ENCODE results near the gene EPGN. TPM values are rescaled to one million over a fixed set of nuclear protein-coding genes. Genes with fewer than 3 reads are reported as not detected.
A peak's percentile ranks its signal among the peaks of the same experiment; 100 is the strongest.

The EPGN gene, protein sequence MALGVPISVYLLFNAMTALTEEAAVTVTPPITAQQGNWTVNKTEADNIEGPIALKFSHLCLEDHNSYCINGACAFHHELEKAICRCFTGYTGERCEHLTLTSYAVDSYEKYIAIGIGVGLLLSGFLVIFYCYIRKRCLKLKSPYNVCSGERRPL
- total RNA-seq (2014; rRNA removed; shearing (Covaris generic)), result 0.18 TPM in 1 of 2 replicates, not detected in the other

DNA sequence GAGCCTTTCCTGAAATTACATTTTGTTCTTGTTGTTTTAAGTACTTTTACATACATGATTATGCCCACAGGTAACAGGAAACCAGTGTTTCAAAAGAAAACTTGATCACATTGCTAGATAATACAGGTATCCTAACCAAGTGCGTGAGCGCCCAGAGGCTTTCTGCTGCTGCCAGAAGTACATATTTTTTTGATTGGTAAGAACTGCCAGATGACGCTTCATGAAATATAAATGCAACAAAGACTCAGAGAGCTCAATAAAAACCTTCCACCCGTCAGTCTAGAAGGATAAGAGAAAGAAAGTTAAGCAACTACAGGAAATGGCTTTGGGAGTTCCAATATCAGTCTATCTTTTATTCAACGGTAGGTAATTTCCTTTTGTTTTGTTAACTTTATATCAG, at the start of gene EPGN:
TSS of gene EPGN (plus strand) at position 256 of the 400 bp plus-strand sequence. CDS start at position 320, 64 bp downstream.
- no peaks in the 10 kb centered on the region for H3K4me1 ChIP-seq (replicated peaks)
- no peak within 1 kb of the TSS for H3K4me3 ChIP-seq
- no peaks in the 10 kb centered on the region for H3K9me3 ChIP-seq (replicated peaks)
- no peak within 1 kb of the TSS for H3K27ac ChIP-seq
- H3K27me3 ChIP-seq (replicated peaks), result 0 out of 2 replicates have a peak, but pooled peaks cover 2% of the 10 kb centered on the region
- DNase-seq (ENCODE audit: low read depth in 1 of 2, low spot score in 2 of 2), result no peak
- H3K36me3 ChIP-seq, result no peaks in the 10 kb centered on the region

DNA sequence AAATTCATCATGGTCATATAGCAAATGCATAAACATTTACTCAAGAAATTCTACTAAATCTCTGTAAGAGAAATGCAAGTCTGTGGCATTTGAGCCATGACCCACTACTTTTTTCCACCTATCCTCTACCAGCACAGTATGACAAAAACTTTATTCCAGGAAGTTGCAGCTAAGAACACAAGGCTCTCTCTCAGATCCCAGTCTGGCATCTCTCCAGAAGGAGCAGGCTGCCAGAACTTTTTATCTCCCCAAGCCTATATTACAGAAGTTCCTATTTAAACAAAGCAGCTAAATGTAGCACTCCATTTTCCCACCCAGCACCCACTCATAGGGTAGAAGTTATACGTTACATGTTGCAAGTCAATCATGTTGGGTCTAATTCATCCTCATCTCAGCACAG, 49.3 kb upstream of the EPGN start:
- H3K36me3 ChIP-seq, result no peaks in the 10 kb centered on the region
- no peak overlapping the region for H3K27ac ChIP-seq
- no peak overlapping the region for H3K4me3 ChIP-seq
- no peaks in the 10 kb centered on the region for H3K27me3 ChIP-seq (replicated peaks)
- no peak for DNase-seq (ENCODE audit: low read depth in 1 of 2, low spot score in 2 of 2)
- H3K4me1 ChIP-seq (replicated peaks), result no peaks in the 10 kb centered on the region
- H3K9me3 ChIP-seq (replicated peaks), result no peaks in the 10 kb centered on the region

DNA sequence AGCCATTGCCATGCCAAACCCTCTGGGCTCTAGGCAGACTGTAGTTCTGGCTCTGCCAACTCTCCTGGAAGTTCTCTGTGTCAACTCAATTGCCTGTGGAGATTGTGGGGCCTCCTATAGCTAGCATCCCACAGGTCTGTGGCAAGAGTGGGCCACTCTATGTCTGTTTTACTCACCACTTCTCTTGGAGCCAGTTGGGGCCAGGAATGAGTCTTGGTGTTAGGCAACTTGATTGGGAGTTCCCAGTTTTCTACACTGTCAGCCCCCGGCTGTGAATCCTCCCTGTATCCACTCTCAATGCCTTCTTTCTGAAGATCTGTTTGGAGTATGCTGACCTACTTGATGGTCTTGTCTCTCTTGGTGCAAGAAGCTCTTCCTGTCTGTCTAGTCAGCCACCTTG, 48.2 kb upstream of the EPGN start:
- H3K4me1 ChIP-seq (replicated peaks), result no peaks in the 10 kb centered on the region
- DNase-seq (ENCODE audit: low read depth in 1 of 2, low spot score in 2 of 2), result no peak

DNA sequence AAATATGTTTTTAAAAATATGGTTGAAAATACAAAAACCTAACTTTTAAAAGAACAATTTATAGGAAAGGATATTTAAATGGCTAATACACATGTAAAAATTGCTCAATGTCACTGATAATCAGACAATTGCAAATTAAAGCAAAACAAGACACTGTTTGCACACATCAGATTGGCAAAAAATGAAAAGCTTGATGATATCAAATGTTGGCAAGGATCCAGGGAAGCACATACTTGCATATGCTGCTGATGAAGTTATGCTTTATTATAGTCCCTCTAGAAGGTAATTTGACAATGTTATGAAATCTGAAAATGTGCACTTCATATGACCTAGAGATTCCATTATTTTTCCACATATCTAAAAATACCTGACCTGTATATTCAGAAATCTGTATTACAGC, 45.7 kb upstream of the EPGN start:
- Histone ChIP-seq H3K27me3 (replicated peaks) (no peaks in the 10 kb centered on the region), H3K4me3 (no peak overlapping the region), H3K36me3 (no peaks in the 10 kb centered on the region), H3K9me3 (replicated peaks) (no peaks in the 10 kb centered on the region), H3K4me1 (replicated peaks) (peaks cover under 1% of the 10 kb centered on the region), H3K27ac (no peak overlapping the region)
- DNase-seq (ENCODE audit: low read depth in 1 of 2, low spot score in 2 of 2), result no peak

More for the DNA sequence above, 48.2 kb upstream of the EPGN start:
- H3K27me3 ChIP-seq (replicated peaks), result no peaks in the 10 kb centered on the region
- H3K9me3 ChIP-seq (replicated peaks), result no peaks in the 10 kb centered on the region
- H3K4me3 ChIP-seq, result no peak overlapping the region
- H3K36me3 ChIP-seq, result no peaks in the 10 kb centered on the region
- H3K27ac ChIP-seq, result no peak overlapping the region

DNA sequence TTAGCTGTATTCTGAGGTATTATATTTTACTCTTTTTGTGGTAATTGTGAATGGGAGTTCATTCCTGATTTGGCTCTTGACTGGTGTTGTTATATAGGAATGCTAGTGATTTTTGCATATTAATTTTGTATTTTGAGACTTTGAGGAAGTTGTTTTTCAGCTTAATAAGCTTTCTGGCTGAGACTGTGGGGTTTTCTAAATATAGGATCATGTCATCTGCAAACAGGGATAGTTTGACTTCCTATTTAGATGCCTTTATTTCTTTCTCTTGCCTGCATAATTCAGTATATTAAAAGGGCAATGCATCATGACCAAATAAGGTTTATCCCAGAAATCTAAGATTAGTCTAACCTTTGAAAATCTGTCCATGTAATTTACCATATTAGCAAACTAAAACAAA, 44.7 kb upstream of the EPGN start:
- Histone ChIP-seq H3K27ac (no peak overlapping the region), H3K36me3 (no peaks in the 10 kb centered on the region), H3K4me1 (replicated peaks) (peaks cover 11% of the 10 kb centered on the region), H3K9me3 (replicated peaks) (no peaks in the 10 kb centered on the region), H3K4me3 (no peak overlapping the region), H3K27me3 (replicated peaks) (no peaks in the 10 kb centered on the region)
- no peak for DNase-seq (ENCODE audit: low read depth in 1 of 2, low spot score in 2 of 2)

DNA sequence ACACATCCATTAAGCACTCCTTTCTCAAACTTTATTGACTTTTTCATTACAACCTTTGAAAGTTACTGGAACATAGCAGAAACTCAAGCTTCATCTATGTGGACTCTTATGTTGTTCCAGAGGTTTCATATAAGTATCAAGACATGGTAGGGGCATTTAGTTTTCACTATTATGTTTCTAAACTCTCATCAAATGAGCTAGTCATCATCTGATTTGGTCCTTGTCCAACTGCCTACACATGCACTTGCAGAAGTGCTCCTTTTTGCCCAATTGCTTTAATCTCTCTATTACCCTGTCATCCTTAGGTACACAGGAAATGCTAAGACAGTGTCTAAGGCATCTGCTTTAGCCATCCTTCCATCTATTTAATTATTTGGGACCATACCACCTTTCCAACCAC, 42.2 kb upstream of the EPGN start:
- Histone ChIP-seq H3K27ac (no peak overlapping the region), H3K36me3 (no peaks in the 10 kb centered on the region), H3K27me3 (replicated peaks) (no peaks in the 10 kb centered on the region), H3K9me3 (replicated peaks) (no peaks in the 10 kb centered on the region), H3K4me3 (no peak overlapping the region), H3K4me1 (replicated peaks) (peaks cover 14% of the 10 kb centered on the region)
- no peak for DNase-seq (ENCODE audit: low read depth in 1 of 2, low spot score in 2 of 2)

DNA sequence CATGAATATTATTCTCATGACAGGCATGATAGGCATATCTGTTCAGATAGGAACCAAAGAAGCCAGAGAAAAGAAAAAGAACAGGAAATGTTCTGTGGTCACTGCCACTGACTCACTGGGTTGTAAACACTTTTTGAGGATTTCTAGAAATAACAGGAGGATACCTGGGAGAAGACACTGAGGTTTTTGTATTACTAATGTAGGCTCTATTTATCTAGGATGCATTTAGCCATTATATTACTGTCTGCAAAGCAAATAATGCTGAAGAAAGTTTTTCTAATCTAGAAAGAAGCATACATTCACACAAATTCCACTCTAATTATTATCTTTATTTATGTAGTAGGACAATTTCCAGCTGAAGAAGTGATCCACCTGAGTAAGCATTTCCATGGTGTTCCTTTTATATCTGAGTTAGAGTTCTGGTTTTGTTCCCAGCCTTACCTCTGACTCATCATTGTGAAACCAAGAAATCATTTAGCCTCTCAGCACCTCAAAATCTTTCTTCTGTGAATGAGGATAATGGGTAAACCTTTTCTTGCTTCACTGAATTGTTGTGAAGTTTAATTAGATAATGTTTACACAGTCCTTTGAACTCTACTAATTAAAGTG, 40.2 kb upstream of the EPGN start:
- H3K36me3 ChIP-seq, result no peaks in the 10 kb centered on the region
- H3K4me3 ChIP-seq, result no peak overlapping the region
- H3K9me3 ChIP-seq (replicated peaks), result no peaks in the 10 kb centered on the region
- no peak overlapping the region for H3K27ac ChIP-seq
- DNase-seq (ENCODE audit: low read depth in 1 of 2, low spot score in 2 of 2), result peak in 1 of 2 experiments; percentile 34
- H3K4me1 ChIP-seq (replicated peaks), result peaks cover 14% of the 10 kb centered on the region
- no peaks in the 10 kb centered on the region for H3K27me3 ChIP-seq (replicated peaks)

DNA sequence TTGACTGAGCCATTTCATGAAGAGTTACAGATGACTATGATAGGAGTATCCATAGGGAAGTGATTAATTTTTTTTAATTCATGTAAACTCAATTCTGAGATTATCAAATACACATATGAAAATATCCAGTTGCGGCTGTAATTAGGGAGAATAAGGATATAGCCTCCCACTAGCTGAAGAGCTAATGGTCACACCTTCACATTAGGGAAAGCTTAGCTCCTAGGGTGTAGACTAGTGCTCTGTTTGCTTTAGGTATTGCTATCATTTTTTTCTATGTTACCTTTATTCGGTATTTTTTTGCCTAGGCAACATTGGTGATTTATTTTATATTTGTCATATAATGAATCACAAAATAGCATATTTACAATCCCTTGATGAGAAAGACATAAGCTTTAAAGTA, 39.6 kb upstream of the EPGN start:
- no peak overlapping the region for H3K4me3 ChIP-seq
- H3K36me3 ChIP-seq, result no peaks in the 10 kb centered on the region
- peaks cover 14% of the 10 kb centered on the region for H3K4me1 ChIP-seq (replicated peaks)
- no peak for DNase-seq (ENCODE audit: low read depth in 1 of 2, low spot score in 2 of 2)
- no peaks in the 10 kb centered on the region for H3K27me3 ChIP-seq (replicated peaks)
- no peak overlapping the region for H3K27ac ChIP-seq
- no peaks in the 10 kb centered on the region for H3K9me3 ChIP-seq (replicated peaks)

DNA sequence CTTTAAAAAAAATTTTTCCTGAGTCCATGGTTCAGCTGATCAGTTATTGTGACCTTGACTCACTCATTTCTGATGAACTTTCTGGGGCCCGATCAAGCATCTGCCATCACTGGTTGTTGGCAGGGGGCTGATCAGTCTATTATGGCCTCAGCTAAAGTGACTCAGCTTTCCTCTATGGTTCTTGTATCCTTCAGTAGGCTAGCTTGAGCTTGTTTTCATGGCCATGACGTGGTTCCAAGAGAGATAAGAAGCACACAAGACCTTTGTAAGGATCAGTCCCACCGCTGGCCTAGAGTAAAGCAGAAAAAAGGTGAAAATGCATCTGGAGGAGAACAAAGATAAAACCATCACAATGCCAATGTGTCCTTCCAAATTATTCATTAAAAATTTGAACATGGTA, 29.8 kb upstream of the EPGN start:
- Histone ChIP-seq H3K27me3 (replicated peaks) (no peaks in the 10 kb centered on the region), H3K27ac (no peak overlapping the region), H3K36me3 (no peaks in the 10 kb centered on the region), H3K4me1 (replicated peaks) (peaks cover 6% of the 10 kb centered on the region), H3K4me3 (no peak overlapping the region), H3K9me3 (replicated peaks) (no peaks in the 10 kb centered on the region)
- DNase-seq (ENCODE audit: low read depth in 1 of 2, low spot score in 2 of 2), result no peak

DNA sequence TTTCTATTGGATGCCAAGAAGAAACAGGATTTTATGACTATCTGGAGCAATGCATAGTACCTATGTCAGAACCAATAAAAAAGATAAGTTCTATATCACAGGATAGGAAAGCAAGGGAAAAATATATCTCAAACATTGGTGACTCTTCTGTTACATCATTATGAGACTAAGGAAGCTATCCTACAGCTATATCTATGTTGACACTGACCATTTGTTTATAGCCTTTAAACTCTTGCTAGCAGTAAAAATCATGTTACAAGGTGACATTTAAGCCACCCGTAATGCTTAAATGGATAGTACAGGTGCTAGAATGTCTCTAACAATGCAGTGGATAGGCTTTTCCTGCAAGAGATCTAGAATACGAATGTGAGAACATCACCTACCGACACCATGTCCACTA, 28.6 kb upstream of the EPGN start:
- Histone ChIP-seq H3K9me3 (replicated peaks) (no peaks in the 10 kb centered on the region), H3K4me3 (no peak overlapping the region), H3K27me3 (replicated peaks) (no peaks in the 10 kb centered on the region), H3K27ac (no peak overlapping the region), H3K36me3 (no peaks in the 10 kb centered on the region), H3K4me1 (replicated peaks) (peaks cover 14% of the 10 kb centered on the region)
- DNase-seq (ENCODE audit: low read depth in 1 of 2, low spot score in 2 of 2), result no peak

DNA sequence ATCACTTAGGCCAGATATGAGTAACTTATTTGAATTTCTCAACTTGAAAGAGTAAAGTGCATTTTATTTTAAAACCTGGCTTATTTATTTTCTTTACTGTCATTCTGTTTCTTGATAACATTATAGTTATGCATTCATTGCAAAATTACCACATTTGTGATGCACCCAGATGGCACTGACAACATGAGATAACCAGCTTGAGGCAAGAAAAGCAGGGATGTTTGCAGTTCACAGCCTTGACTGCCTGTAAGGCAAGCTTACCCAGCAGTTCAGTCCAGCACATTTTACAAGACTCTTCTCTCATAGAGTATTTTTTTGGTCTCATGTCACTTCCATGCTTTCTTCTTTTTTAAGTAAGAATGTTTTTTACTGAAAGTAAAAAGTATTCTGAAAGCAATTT, 25.3 kb upstream of the EPGN start:
- Histone ChIP-seq H3K27ac (no peak overlapping the region), H3K9me3 (replicated peaks) (no peaks in the 10 kb centered on the region), H3K36me3 (no peaks in the 10 kb centered on the region), H3K27me3 (replicated peaks) (no peaks in the 10 kb centered on the region), H3K4me3 (no peak overlapping the region), H3K4me1 (replicated peaks) (peaks cover 14% of the 10 kb centered on the region)
- no peak for DNase-seq (ENCODE audit: low read depth in 1 of 2, low spot score in 2 of 2)

DNA sequence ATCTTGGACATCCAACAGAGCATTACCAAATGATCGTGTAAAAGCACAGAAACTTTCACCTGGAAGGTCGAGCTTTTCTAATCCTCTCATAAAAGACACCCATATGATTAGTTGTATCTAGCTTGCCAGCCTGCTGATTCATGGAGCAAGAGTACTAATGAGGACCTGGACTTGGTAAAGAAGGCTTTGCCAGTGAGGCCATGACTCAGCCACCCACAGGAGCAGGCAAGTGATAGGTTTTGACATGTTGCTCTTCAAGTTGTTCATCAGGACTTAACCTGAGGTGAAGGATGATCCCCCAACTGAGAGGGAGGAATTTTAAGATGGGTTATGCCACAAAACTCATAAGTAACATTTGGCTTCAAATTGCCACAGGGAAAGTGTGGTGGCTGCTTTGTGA, 24.7 kb upstream of the EPGN start:
- Histone ChIP-seq H3K36me3 (no peaks in the 10 kb centered on the region), H3K4me3 (no peak overlapping the region), H3K4me1 (replicated peaks) (peaks cover 14% of the 10 kb centered on the region), H3K9me3 (replicated peaks) (no peaks in the 10 kb centered on the region), H3K27me3 (replicated peaks) (no peaks in the 10 kb centered on the region), H3K27ac (peak overlapping the region; percentile 23)
- peak in 1 of 2 experiments; percentile 45 for DNase-seq (ENCODE audit: low read depth in 1 of 2, low spot score in 2 of 2)

DNA sequence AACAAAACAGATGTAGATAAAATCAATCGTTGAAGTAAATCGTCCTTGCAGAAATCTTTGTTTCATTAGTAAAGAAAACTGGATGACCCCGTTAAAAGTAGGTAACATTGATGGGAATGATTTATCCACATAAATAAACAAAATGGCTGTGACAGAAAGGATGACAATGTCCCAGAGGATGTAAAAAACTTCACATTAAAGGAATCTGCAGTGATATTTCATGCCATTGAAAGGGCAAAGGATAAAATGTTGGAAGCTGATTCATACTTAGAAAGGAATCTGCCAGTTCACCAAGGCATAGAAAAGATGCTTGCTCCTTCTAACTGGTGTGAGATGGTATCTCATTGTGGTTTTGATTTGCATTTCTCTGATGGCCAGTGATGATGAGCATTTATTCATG, 24.2 kb upstream of the EPGN start:
- peak in 1 of 2 experiments; percentile 69 for DNase-seq (ENCODE audit: low read depth in 1 of 2, low spot score in 2 of 2)
- no peaks in the 10 kb centered on the region for H3K36me3 ChIP-seq
- no peaks in the 10 kb centered on the region for H3K27me3 ChIP-seq (replicated peaks)
- H3K27ac ChIP-seq, result peak overlapping the region; percentile 23
- H3K9me3 ChIP-seq (replicated peaks), result no peaks in the 10 kb centered on the region
- peaks cover 14% of the 10 kb centered on the region for H3K4me1 ChIP-seq (replicated peaks)
- no peak overlapping the region for H3K4me3 ChIP-seq

DNA sequence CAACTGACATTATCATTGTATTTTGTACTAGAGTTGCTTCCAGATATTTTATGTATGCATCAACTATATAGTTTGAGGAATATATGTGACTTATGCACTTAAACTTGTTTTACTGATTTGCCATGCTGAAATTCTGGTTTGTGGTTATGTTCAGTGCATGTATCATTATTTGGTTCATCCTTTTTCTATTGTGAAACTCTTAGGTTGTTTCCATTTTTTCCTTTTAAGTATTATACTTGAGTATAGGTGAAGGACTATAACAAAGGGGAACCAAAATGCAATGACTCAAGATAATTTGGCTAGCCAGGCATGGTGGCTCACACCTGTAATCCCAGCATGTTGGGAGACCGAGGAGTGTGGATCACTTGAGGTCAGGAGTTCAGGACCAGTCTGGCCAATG, 21.1 kb upstream of the EPGN start:
- no peak overlapping the region for H3K4me3 ChIP-seq
- H3K36me3 ChIP-seq, result no peaks in the 10 kb centered on the region
- DNase-seq (ENCODE audit: low read depth in 1 of 2, low spot score in 2 of 2), result no peak
- H3K27ac ChIP-seq, result no peak overlapping the region
- peaks cover 18% of the 10 kb centered on the region for H3K4me1 ChIP-seq (replicated peaks)
- no peaks in the 10 kb centered on the region for H3K27me3 ChIP-seq (replicated peaks)
- no peaks in the 10 kb centered on the region for H3K9me3 ChIP-seq (replicated peaks)

DNA sequence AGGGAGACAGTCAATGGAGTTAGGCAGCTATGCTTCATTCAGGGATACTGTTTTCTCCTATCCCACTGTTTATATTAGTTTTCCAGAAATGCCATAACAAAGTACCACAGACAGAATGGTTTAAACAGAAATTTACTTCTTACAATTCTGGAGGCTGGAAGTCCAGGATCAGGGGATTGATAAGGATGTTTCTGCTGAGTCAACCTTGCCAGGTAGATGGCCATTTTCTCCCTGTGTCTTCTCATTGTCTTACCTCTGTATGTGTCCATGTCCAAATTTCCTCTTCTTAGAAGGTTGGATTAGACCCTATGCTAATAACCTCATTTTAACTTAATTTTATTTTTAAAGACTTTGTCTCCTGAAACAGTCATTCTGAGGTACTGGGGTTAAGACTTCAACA, 20.5 kb upstream of the EPGN start:
- Histone ChIP-seq H3K36me3 (no peaks in the 10 kb centered on the region), H3K4me3 (no peak overlapping the region), H3K4me1 (replicated peaks) (peaks cover 18% of the 10 kb centered on the region), H3K27ac (no peak overlapping the region), H3K9me3 (replicated peaks) (no peaks in the 10 kb centered on the region), H3K27me3 (replicated peaks) (no peaks in the 10 kb centered on the region)
- no peak for DNase-seq (ENCODE audit: low read depth in 1 of 2, low spot score in 2 of 2)

All from SJSA1 (cell line).